Stomach (tissue), 9 donors: ENCODE measurements around the gene CFAP221. TPM values are rescaled to one million over a fixed set of nuclear protein-coding genes. Genes with fewer than 3 reads are reported as not detected.

ENCODE experiments used
- DNase-seq, 2 donors: peaks; one replicate each; pipeline versions ENCODE4 v3.0.0 to v3.0.0-alpha.2; 2013 to 2019
- H3K27ac ChIP-seq, 5 donors: fragments of 200-600 bp in 4 of 5; sonication (generic) in 4 of 5; one replicate each; pipeline ENCODE4 v1.5.1; 2013 to 2019; ENCODE audit warnings: mild to moderate bottlenecking in 1 of 5, moderate library complexity in 1 of 5
- H3K27me3 ChIP-seq, 3 donors: fragments of 200-600 bp; sonication (generic); one replicate each; pipeline ENCODE4 v1.5.1; 2017 to 2019; ENCODE audit warnings: mixed run types in 1 of 3
- H3K36me3 ChIP-seq, 4 donors: fragments of 200-600 bp; sonication (generic); 1 replicate in 3 of 4; 2 replicates in 1 of 4; pipeline ENCODE4 v1.5.1; 2016 to 2019
- H3K4me1 ChIP-seq, 4 donors: fragments of 200-600 bp; sonication (generic); one replicate each; pipeline ENCODE4 v1.5.1; 2016 to 2019
- H3K4me3 ChIP-seq, 4 donors: fragments of 200-600 bp; sonication (generic) in 3 of 4; one replicate each; pipeline ENCODE4 v1.5.1; 2016 to 2019; ENCODE audit warnings: mild to moderate bottlenecking in 1 of 4
- H3K9me3 ChIP-seq, 4 donors: fragments of 200-600 bp; sonication (generic); one replicate each; pipeline ENCODE4 v1.5.1; 2016 to 2019
- CTCF ChIP-seq, 7 experiments: fragments of 450-650 bp in 4 of 7; fragments of 200-600 bp in 3 of 7; sonication (generic) in 3 of 7; IDR thresholded peaks; one replicate each; pipeline ENCODE4 v1.5.1; 2016 to 2019; ENCODE audit warnings: antibody characterized with exemption in 7 of 7, control low read depth in 2 of 7, mild to moderate bottlenecking in 1 of 7
- EP300 ChIP-seq: sonication (generic); formaldehyde crosslinking; IDR thresholded peaks from one replicate; pipeline ENCODE4 v1.6.1; 2017; ENCODE audit warnings: antibody characterized with exemption
- POLR2A ChIP-seq, 4 donors: fragments of 450-650 bp; IDR thresholded peaks; one replicate each; pipeline ENCODE4 v1.6.1; 2016; ENCODE audit warnings: antibody characterized with exemption in 4 of 4, control low read depth in 2 of 4, mild to moderate bottlenecking in 1 of 4, moderate library complexity in 1 of 4
- POLR2AphosphoS5 ChIP-seq, 3 donors: sonication (generic); formaldehyde crosslinking; IDR thresholded peaks; one replicate each; pipeline ENCODE4 v1.6.1; 2016; ENCODE audit warnings: antibody characterized with exemption in 3 of 3
- WGBS, 5 donors: extraction: QIAGEN DNeasy Blood & Tissue Kit in 3 of 5; methylation state at CpG; one replicate each; pipeline versions ENCODE4 v1.1.5 to v1.1.7; 2013 to 2018; 5-methylcytosine and 5-hydroxymethylcytosine counted together
- intact Hi-C: fragments of 100-400 bp; cut with DNase I; formaldehyde crosslinking; loops from one replicate; pipeline ENCODE4 v1.15.1; 2023; ENCODE audit warnings: low total_unique reads
- polyA plus RNA-seq, 3 donors: library from polyadenylated mRNA; stranded (reverse); fragments of 200-250 nt; gene quantifications; one replicate each; pipeline ENCODE4 v1.2.3, GENCODE V29; 2013
- total RNA-seq, 5 donors: library from RNA; depleted of rRNA; stranded (reverse); fragments of >200 nt; gene quantifications; one replicate each; pipeline versions ENCODE4 v1.1.0 to v1.2.3, GENCODE V29; 2014 to 2016
- donor health status: healthy with polysubstance abuse.
- donor health status: Bipolar disorder and iron deficiency.
- donor health status: healthy.

Gene CFAP221
- total and polyA plus RNA-seq, 8 donors, result 0.31 to 15.1 (median 1.1) TPM; not detected in 2

- WGBS, 5 donors, result 95 to 99% (median 98%) methylated on average over 10 to 13 of the region's 13 CpGs
- no peak overlapping the region for H3K4me3 ChIP-seq
- TF ChIP-seq EP300 (no peak), POLR2AphosphoS5 (IDR thresholded peaks at IDR 0.05) (no peak), CTCF (IDR thresholded peaks at IDR 0.05) (no peak), POLR2A (IDR thresholded peaks at IDR 0.05) (no peak)
- peaks cover 11 to 41% (median 27%) of the 10 kb centered on the region in 4 donors for H3K4me1 ChIP-seq
- DNase-seq, result no peak
- intact Hi-C loops, result no loop called here
- peaks cover 5 to 16% (median 12%) of the 10 kb centered on the region in 4 donors for H3K36me3 ChIP-seq
- no peak overlapping the region for H3K27ac ChIP-seq
- H3K9me3 ChIP-seq, result no peaks in the 10 kb centered on the region
- H3K27me3 ChIP-seq, result no peaks in the 10 kb centered on the region
Measured at GRCh38 chr2:119680457-119681202, 136.4 kb downstream of the CFAP221 start.

- intact Hi-C loops, result no loop called here
- TF ChIP-seq POLR2AphosphoS5 (IDR thresholded peaks at IDR 0.05) (no peak), CTCF (IDR thresholded peaks at IDR 0.05) (no peak), POLR2A (IDR thresholded peaks at IDR 0.05) (no peak), EP300 (no peak)
- Histone ChIP-seq H3K27ac (no peak overlapping the region), H3K27me3 (no peaks in the 10 kb centered on the region), H3K4me3 (no peak overlapping the region), H3K9me3 (no peaks in the 10 kb centered on the region), H3K36me3 (peaks cover 5 to 22% (median 16%) of the 10 kb centered on the region in 4 donors), H3K4me1 (peaks cover 11 to 41% (median 27%) of the 10 kb centered on the region in 4 donors)
- 86 to 96% (median 93%) methylated on average over 14 to 25 of the region's 25 CpGs for WGBS, 5 donors
- DNase-seq, result no peak
Measured at GRCh38 chr2:119681203-119681867, 137.1 kb downstream of the CFAP221 start.

- peaks cover 5 to 27% (median 21%) of the 10 kb centered on the region in 4 donors for H3K36me3 ChIP-seq
- 55 to 85% (median 63%) methylated on average over 3 to 4 of the region's 4 CpGs for WGBS, 5 donors
- no peaks in the 10 kb centered on the region for H3K27me3 ChIP-seq
- no peak overlapping the region for H3K4me3 ChIP-seq
- TF ChIP-seq POLR2AphosphoS5 (IDR thresholded peaks at IDR 0.05) (no peak), POLR2A (IDR thresholded peaks at IDR 0.05) (no peak), CTCF (IDR thresholded peaks at IDR 0.05) (no peak), EP300 (no peak)
- H3K27ac ChIP-seq, result no peak overlapping the region
- H3K4me1 ChIP-seq, result peaks cover 11 to 41% (median 27%) of the 10 kb centered on the region in 4 donors
- intact Hi-C loops, result no loop called here
- no peak for DNase-seq
- H3K9me3 ChIP-seq, result no peaks in the 10 kb centered on the region
Measured at GRCh38 chr2:119681868-119682220, 137.6 kb downstream of the CFAP221 start.

- 92 to 96% (median 95%) methylated on average over 8 of the region's 8 CpGs for WGBS, 5 donors
- DNase-seq, result peak in 1 of 2 donors; percentile 22
- H3K4me3 ChIP-seq, result no peak overlapping the region
- H3K9me3 ChIP-seq, result no peaks in the 10 kb centered on the region
- H3K36me3 ChIP-seq, result peaks cover 5 to 34% (median 29%) of the 10 kb centered on the region in 4 donors
- H3K27me3 ChIP-seq, result no peaks in the 10 kb centered on the region
- TF ChIP-seq POLR2A (IDR thresholded peaks at IDR 0.05), result no peak
- TF ChIP-seq EP300, result no peak
- no peak for TF ChIP-seq POLR2AphosphoS5 (IDR thresholded peaks at IDR 0.05)
- TF ChIP-seq CTCF (IDR thresholded peaks at IDR 0.05), result no peak
- peaks cover 11 to 39% (median 26%) of the 10 kb centered on the region in 4 donors for H3K4me1 ChIP-seq
- intact Hi-C loops, result no loop called here
- peak overlapping the region in 1 of 5 donors; percentile 65 for H3K27ac ChIP-seq
Measured at GRCh38 chr2:119682578-119682977, 138.3 kb downstream of the CFAP221 start.
